Endometrium (tissue), 2 donors: ENCODE data around the gene SORL1-AS1.
"Not testable (repeated sequence)": the region's sequence is repeated elsewhere in the genome, so short reads cannot be mapped to it uniquely, and the experiment has no call there.

Experiments
- FAIRE-seq: peaks from 2 replicates; lab custom pipeline; 2012; peaks lifted over from hg19 to GRCh38; lab: Jason Lieb, UNC
- donor health status: control.
- donor health status: control.

Gene SORL1-AS1

GRCh38 chr11:121452609-121453150, at the start of gene SORL1-AS1:
SORL1-AS1 (minus strand) TSS chr11:121452967.
- FAIRE-seq: no peak

DNA sequence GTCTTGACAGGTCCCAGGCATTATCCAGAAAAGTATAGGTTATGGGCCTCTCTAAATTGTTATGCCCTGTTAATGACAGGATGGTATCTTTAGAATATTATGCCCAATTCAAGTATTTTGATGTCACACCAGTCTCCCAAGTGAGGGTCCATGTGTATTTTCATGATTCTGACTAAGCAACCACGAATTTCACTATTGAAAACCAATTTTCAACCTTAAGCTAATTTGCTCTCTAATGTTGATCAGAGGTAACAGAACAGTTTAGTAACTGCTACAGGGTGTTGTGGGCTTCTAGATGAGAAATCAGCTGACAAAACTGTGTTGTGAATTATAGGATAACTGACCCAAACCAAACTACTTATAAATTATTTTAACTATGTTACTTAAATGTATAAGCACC, 48.0 kb upstream of the SORL1-AS1 start:
- no peak for FAIRE-seq

DNA sequence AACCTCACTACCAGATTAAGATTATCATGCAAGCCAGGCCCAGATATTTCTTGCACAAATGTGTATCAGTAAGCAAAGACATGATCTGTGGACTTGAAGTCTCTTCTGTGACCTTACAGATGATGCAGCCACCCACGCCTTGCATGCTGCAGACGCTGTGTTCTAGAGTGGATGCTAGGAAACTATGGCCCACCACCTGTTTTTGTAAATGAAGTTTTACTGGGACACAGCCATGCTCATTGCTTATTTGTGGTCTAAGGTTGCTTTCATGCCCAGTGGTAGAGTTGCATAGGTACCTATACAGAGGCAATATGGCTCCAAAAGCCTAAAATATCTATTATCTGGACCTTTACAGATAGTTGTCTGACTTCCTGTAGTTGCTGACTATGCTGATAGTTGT, 47.5 kb upstream of the SORL1-AS1 start:
- FAIRE-seq: no peak

GRCh38 chr11:121499405-121499804, 46.6 kb upstream of the SORL1-AS1 start:
- FAIRE-seq: no peak

- FAIRE-seq: no peak
These were observed 44.6 kb upstream of the SORL1-AS1 start for GRCh38 chr11:121497176-121497998.

DNA sequence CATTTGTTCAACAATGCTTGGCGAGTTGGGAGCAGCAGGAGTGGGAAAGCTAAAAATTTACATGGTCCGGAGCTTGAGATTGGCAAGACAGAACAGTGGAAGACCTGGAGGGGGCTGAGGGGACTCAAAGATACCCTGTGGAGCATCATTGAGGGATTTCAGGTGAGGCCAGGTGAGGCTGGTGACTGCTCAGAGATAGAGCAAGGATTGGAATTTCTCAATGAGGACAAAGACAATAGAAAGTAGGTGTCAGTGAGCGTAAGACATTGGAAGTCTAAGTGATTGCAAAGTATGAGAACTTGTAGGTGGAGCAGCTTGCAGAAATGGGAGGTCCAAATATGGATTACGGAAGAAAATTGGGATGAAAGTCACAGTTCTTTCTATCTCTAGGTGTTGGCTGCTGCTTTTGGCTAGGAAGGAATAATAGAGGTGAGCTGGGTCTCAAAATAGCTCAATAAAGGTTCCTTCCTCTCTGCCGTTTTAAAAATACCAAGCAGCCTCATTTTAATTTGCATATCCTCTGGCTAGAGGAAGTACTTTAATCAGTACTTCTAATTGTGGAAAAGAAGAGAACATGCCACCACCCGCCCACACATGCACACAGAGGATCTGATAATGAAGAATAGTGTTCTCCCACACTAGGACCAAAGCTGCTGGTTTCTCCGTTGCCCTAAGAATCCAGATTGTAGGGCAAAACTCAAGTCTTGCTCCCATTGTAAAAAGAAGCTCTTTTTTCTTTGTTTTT, 41.8 kb upstream of the SORL1-AS1 start:
- FAIRE-seq: no peak

DNA sequence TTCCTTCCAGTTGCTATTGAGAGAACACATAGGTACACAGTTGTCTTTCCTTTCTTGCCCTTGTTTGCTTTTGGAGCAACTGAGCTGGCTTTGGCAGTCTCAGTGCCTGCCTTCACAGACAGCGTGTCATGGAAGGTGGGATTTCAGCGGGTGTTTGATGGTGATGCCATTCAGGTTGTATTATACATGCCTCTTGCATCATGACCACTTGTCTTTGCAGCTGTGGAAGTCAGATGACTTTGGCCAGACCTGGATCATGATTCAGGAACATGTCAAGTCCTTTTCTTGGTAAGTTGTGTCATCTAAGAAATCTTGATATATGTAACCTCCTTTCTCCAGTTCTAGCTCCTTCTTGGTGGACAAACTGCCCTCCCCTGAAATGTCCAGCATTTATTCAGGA, 37.1 kb upstream of the SORL1-AS1 start:
- FAIRE-seq: no peak

DNA sequence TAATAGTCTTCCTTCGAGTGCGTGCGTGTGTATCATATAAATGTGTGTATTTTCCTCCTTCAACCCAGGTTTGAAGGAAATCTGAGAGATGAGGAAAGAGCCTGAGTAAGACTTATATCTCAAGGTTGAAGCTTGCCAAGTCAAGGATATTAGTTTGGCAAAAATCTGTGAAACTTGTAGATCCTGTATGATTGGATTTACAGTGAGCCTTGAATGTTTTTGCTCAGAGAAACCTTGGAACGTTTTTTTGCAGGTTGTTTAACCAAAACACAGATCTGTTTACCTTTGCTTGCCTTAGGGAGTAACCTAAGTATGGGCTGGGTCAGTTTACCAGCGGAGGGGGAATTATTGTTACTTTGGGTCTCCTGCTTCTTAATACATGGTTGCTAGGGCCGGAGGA, 35.9 kb upstream of the SORL1-AS1 start:
- no peak for FAIRE-seq

DNA sequence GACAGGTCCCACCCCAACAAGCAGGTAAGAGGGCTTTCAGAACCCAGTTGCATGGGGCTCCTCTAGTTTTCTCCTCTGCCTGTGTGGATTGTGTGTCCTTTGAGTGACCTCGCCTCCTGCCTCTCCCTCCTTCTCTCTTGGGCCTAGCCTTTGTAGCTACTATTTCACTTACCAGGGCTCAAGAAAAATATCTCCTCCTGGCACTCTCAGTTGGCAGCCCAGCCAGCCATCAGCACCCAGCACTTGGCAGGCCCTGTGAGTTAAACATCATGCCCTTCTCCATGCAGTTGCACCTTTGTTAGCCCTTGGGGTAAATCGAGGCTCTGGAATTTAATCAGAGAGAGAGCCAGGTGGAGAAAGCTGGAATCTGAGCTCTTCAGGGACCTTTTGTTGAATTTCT, 35.4 kb upstream of the SORL1-AS1 start:
- FAIRE-seq: no peak

DNA sequence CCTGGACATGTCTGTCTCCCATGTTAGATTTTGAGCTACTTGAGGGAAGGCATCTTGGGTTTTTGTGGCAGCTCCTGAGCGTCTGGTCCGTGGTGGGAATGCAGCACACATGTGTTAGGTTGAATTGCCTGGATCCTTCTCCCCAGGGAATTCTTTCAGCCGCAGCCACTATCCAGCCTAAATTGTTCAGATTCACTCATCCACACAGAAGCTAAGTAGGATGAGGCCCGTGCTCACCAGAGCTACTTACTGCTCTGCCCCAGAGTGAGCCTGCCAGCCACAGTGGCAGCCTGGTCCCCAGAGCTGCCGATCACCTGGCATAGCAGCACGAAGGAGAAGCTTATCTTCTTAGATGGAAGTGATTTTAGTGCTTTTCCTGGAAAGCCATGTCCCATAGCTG, 34.4 kb upstream of the SORL1-AS1 start:
- no peak for FAIRE-seq

GRCh38 chr11:121486054-121486453, 33.3 kb upstream of the SORL1-AS1 start:
- FAIRE-seq: no peak

DNA sequence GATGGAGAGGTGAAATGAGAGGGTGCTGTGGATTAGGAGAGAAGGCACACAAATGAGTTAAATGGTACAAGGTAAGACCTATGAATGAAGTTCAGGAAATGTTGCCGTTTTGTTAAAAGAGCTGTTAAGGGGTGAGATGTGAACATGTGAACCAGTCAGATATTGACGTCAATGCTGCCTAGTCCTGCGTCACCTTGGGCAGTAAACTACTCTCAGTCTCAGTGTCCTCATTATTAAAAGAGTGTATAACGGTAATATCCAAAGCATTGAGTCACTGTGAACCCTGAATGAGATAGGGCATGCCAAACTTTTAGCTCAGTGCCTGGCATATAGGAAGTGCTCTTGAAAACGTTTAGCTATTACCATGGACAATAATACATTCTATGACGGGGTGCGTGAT, 32.4 kb upstream of the SORL1-AS1 start:
- FAIRE-seq: no peak

- FAIRE-seq: no peak
These were observed 31.2 kb upstream of the SORL1-AS1 start for GRCh38 chr11:121483805-121484480.

- FAIRE-seq: no peak
These were observed 29.7 kb upstream of the SORL1-AS1 start for GRCh38 chr11:121482231-121483129.

DNA sequence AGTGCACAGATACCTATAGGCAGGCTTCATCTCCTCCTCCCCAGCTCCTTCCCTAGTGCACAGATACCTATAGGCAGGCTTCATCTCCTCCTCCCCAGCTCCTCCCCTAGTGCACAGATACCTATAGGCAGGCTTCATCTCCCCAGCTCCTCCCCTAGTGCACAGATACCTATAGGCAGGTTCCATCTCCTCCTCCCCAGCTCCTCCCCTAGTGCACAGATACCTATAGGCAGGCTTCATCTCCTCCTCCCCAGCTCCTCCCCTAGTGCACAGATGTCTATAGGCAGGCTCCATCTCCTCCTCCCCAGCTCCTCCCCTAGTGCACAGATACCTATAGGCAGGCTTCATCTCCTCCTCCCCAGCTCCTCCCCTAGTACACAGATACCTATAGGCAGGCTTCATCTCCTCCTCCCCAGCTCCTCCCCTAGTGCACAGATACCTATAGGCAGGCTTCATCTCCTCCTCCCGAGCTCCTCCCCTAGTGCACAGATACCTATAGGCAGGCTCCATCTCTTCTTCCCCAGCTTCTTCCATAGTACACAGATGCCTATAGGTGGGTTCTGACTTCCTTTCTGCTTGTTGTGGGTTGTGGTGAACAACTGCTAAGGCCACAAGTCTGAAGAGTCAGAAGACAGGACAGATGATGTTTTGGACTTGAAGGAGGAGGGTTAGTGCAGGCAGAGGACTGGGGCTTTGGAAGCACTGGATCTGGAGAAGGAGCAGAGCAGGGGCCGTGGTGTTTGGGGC, 28.9 kb upstream of the SORL1-AS1 start:
- not testable (repeated sequence) for FAIRE-seq

GRCh38 chr11:121479698-121480238, 27.0 kb upstream of the SORL1-AS1 start:
- no peak for FAIRE-seq

DNA sequence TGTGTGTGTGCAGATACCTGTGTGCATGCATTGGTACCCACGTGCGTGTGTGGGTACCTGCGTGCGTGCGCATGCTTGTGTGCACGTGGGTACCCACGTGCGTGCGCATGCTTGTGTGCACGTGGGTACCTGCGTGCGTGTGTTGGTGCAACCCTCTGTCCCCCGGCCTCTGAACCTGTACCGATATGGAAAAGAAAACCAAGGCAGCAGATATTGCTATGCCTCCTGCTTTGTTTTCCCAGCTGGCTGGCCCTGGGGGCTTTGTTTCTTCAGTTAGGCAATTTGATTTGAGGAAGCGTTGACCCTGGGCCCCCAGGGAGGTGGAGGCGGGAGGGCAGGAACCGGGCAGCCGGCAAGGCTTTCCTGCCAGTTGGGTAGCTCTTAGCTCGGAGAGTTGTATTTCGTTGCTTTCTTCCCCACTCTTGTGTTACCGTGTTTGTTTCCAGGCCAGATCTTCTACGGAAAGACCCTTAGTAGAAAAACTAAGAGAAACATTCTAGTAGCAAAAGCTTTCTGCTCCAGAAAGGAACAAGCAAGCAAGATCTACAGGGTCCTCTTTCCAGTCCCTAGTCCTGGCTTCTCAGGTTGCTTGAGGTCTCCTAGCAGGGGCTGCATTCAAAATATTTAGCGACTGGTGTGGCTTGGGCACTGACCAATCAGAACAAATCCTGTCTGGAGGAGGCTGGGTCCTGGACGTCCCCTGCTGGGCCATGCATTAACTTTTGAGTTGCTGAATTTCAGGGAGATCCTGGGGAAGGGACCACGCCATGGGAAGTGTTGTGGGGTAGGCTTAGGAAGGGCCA, 26.3 kb upstream of the SORL1-AS1 start:
- FAIRE-seq: no peak

GRCh38 chr11:121478226-121478894, 25.6 kb upstream of the SORL1-AS1 start:
- no peak for FAIRE-seq

DNA sequence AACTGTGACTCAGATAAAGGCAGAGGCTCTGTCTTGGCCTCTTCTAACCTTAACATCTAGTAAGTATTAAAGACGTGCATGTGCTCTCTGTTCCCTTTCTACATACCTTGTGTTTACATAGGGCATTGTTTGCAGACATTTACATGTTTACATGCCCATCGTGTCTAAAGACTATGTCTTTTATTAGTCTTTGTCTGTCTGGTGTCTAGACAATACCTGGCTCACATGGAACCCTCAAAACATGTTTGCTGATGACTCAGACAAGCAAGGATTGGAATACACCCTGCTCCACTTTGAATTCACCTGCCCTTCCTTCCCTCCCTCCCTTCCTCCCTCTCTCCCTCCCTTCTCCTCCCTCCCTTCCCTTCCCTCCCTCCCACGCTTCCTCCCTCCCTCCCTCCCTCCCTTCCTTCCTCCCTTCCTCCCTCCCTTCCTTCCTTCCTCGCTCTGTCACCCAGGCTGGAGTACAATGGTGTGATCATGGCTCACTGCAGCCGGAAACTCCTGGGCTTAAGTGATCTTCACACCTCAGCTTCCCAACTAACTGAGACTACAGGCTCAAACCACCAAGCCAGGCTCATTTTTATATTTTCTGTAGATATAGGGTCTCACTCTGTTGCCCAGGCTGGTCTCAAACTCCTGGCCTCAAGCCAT, 23.7 kb upstream of the SORL1-AS1 start:
- FAIRE-seq: no peak
